ENCODE data around the gene STAG3.

Gene STAG3

GRCh38 chr7:100166317-100166940 is 11.3 kb upstream of the STAG3 start:
- Histone ChIP-seq H3K27ac (no peak overlapping the region), H3K4me1 (peaks cover 0 to 29% (median 16%) of the 10 kb centered on the region in 4 donors), H3K27me3 (peaks cover 0 to 9% of the 10 kb centered on the region in 2 donors), H3K9me3 (no peaks in the 10 kb centered on the region), H3K4me3 (no peak overlapping the region), H3K36me3 (no peaks in the 10 kb centered on the region)
- DNase-seq: no peak
- intact Hi-C loops (cut with DNase I; ENCODE audit: low total_unique reads): no loop called here
- no peak for TF ChIP-seq CTCF (IDR thresholded peaks at IDR 0.05)

GRCh38 chr7:100166970-100167911 is 10.5 kb upstream of the STAG3 start:
- Histone ChIP-seq H3K36me3 (no peaks in the 10 kb centered on the region), H3K27ac (peak overlapping the region in 1 of 2 donors; percentile 71), H3K27me3 (peaks cover 0 to 15% of the 10 kb centered on the region in 2 donors), H3K4me1 (peaks cover 0 to 33% (median 20%) of the 10 kb centered on the region in 4 donors), H3K9me3 (no peaks in the 10 kb centered on the region), H3K4me3 (peak overlapping the region; percentile 51 to 56)
- intact Hi-C loops (cut with DNase I; ENCODE audit: low total_unique reads): no loop called here
- no peak for DNase-seq
- TF ChIP-seq CTCF (IDR thresholded peaks at IDR 0.05): no peak

GRCh38 chr7:100167912-100168323 is 9.8 kb upstream of the STAG3 start:
- H3K27ac ChIP-seq: peak overlapping the region; percentile 64 to 71
- no peak for TF ChIP-seq CTCF (IDR thresholded peaks at IDR 0.05)
- no peak for DNase-seq
- intact Hi-C loops (cut with DNase I; ENCODE audit: low total_unique reads): no loop called here
- no peaks in the 10 kb centered on the region for H3K9me3 ChIP-seq
- H3K36me3 ChIP-seq: no peaks in the 10 kb centered on the region
- H3K4me1 ChIP-seq: peaks cover 0 to 33% (median 20%) of the 10 kb centered on the region in 4 donors
- H3K4me3 ChIP-seq: peak overlapping the region; percentile 51 to 56
- peaks cover 0 to 17% of the 10 kb centered on the region in 2 donors for H3K27me3 ChIP-seq

- Histone ChIP-seq H3K27ac (peak overlapping the region in 1 of 2 donors; percentile 64), H3K27me3 (peaks cover 0 to 27% of the 10 kb centered on the region in 2 donors), H3K4me1 (peaks cover 0 to 33% (median 20%) of the 10 kb centered on the region in 4 donors), H3K9me3 (no peaks in the 10 kb centered on the region), H3K36me3 (no peaks in the 10 kb centered on the region), H3K4me3 (no peak overlapping the region)
- TF ChIP-seq CTCF (IDR thresholded peaks at IDR 0.05): no peak
- no peak for DNase-seq
- intact Hi-C loops (cut with DNase I; ENCODE audit: low total_unique reads): no loop called here
Observed at GRCh38 chr7:100169147-100169850, 8.4 kb upstream of the STAG3 start.

- intact Hi-C loops (cut with DNase I; ENCODE audit: low total_unique reads): no loop called here
- H3K4me3 ChIP-seq: no peak overlapping the region
- DNase-seq: no peak
- peaks cover 0 to 27% of the 10 kb centered on the region in 2 donors for H3K27me3 ChIP-seq
- no peaks in the 10 kb centered on the region for H3K36me3 ChIP-seq
- no peak for TF ChIP-seq CTCF (IDR thresholded peaks at IDR 0.05)
- H3K4me1 ChIP-seq: peaks cover 0 to 33% (median 20%) of the 10 kb centered on the region in 4 donors
- H3K27ac ChIP-seq: no peak overlapping the region
- no peaks in the 10 kb centered on the region for H3K9me3 ChIP-seq
Observed at GRCh38 chr7:100170101-100170897, 7.4 kb upstream of the STAG3 start.

Measured in tibial artery (tissue), 4 donors.